HepG2 (cell line): ENCODE results near the gene PEX11G. TPM values are rescaled to one million over a fixed set of nuclear protein-coding genes. Genes with fewer than 3 reads are reported as not detected.

Experiments used
- ARID3A ChIP-seq: IDR thresholded peaks from 2 replicates; pipeline ENCODE4 v1.6.1; 2012; ENCODE audit warnings: low read depth, low read length, improper control_type of control experiment
- ATAD3A ChIP-seq: sonication (generic); formaldehyde crosslinking; IDR thresholded peaks from 2 replicates; pipeline ENCODE4 v1.4.0; 2020; ENCODE audit warnings: missing genetic modification reagents
- EHMT2 ChIP-seq: fragments of 200-600 bp; sonication (generic); IDR thresholded peaks from 2 replicates; pipeline ENCODE4 v1.7.0; 2017; ENCODE audit warnings: antibody characterized with exemption, low read depth, low read length, borderline replicate concordance
- ELK4 ChIP-seq: sonication (generic); formaldehyde crosslinking; IDR thresholded peaks from 2 replicates; pipeline ENCODE4 v1.9.0; 2021; ENCODE audit warnings: missing genetic modification reagents, borderline replicate concordance
- IKZF4 ChIP-seq: sonication (generic); formaldehyde crosslinking; IDR thresholded peaks from 2 replicates; pipeline ENCODE4 v1.5.1; 2020; ENCODE audit warnings: borderline replicate concordance, mild to moderate bottlenecking, low read depth, missing genetic modification reagents; ENCODE audit errors: not compliant biosample characterization
- KLF16 ChIP-seq, 2 experiments: sonication (generic) in 1 of 2; formaldehyde crosslinking in 1 of 2; IDR thresholded peaks; 2 replicates each; pipeline versions ENCODE4 v1.6.1 to v1.8.0; 2016 to 2023; ENCODE audit warnings: missing genetic modification reagents in 2 of 2, missing compliant biosample characterization in 1 of 2
- KLF6 ChIP-seq: IDR thresholded peaks from 2 replicates; pipeline ENCODE4 v1.8.0; 2016; ENCODE audit warnings: missing biosample characterization, missing genetic modification reagents
- MYC ChIP-seq: sonication (generic); formaldehyde crosslinking; IDR thresholded peaks from 2 replicates; pipeline ENCODE4 v1.9.0; 2021; ENCODE audit warnings: missing genetic modification reagents, borderline replicate concordance
- NFKB2 ChIP-seq: sonication (generic); formaldehyde crosslinking; IDR thresholded peaks from 2 replicates; pipeline ENCODE4 v1.4.0; 2020; ENCODE audit warnings: missing genetic modification reagents, borderline replicate concordance
- POGK ChIP-seq: sonication (generic); formaldehyde crosslinking; conservative IDR thresholded peaks from 2 replicates; pipeline ENCODE4 v1.8.0; 2022; ENCODE audit warnings: mild to moderate bottlenecking, moderate library complexity, missing genetic modification reagents
- RFXAP ChIP-seq: sonication (generic); formaldehyde crosslinking; IDR thresholded peaks from 2 replicates; pipeline ENCODE4 v1.4.0; 2020; ENCODE audit warnings: missing genetic modification reagents, borderline replicate concordance
- RXRA ChIP-seq: sonication (generic); formaldehyde crosslinking; IDR thresholded peaks from 2 replicates; pipeline ENCODE4 v1.5.1; 2020; ENCODE audit warnings: missing genetic modification reagents
- SIN3B ChIP-seq: fragments of 150-350 bp; IDR thresholded peaks from 2 replicates; pipeline ENCODE4 v1.6.1; 2014; ENCODE audit warnings: low read length
- SRSF1 ChIP-seq: fragments of 200-400 bp; formaldehyde crosslinking; optimal IDR thresholded peaks from 2 replicates; pipeline ENCODE3; 2017; ENCODE audit warnings: mild to moderate bottlenecking, low read depth, low read length, moderate library complexity
- ZBTB46 ChIP-seq: sonication (generic); formaldehyde crosslinking; IDR thresholded peaks from 2 replicates; pipeline ENCODE4 v1.4.0; 2020; ENCODE audit warnings: mild to moderate bottlenecking, missing genetic modification reagents, borderline replicate concordance
- ZIK1 ChIP-seq: sonication (generic); formaldehyde crosslinking; IDR thresholded peaks from 2 replicates; pipeline ENCODE4 v1.5.0; 2020; ENCODE audit warnings: mild to moderate bottlenecking, low read depth, missing genetic modification reagents, borderline replicate concordance
- ZKSCAN8 ChIP-seq: IDR thresholded peaks from 2 replicates; pipeline ENCODE4 v1.6.1; 2016; ENCODE audit warnings: borderline replicate concordance, missing genetic modification reagents, missing compliant biosample characterization
- ZNF224 ChIP-seq: sonication (generic); formaldehyde crosslinking; IDR thresholded peaks from 2 replicates; pipeline ENCODE4 v1.5.0; 2020; ENCODE audit warnings: mild to moderate bottlenecking, missing genetic modification reagents
- ZNF282 ChIP-seq: fragments of 450-650 bp; IDR thresholded peaks from 2 replicates; pipeline ENCODE4 v1.6.1; 2018; ENCODE audit not compliant: partially characterized antibody
- ZNF343 ChIP-seq: sonication (generic); formaldehyde crosslinking; IDR thresholded peaks from 2 replicates; pipeline ENCODE4 v1.4.0; 2020; ENCODE audit warnings: mild to moderate bottlenecking, missing genetic modification reagents
- ZNF766 ChIP-seq: sonication (generic); formaldehyde crosslinking; IDR thresholded peaks from 2 replicates; pipeline ENCODE4 v1.5.0; 2020; ENCODE audit warnings: missing genetic modification reagents, borderline replicate concordance
- polyA plus RNA-seq, 8 experiments: library from polyadenylated mRNA; depleted of rRNA in 3 of 8; stranded (reverse) in 7 of 8; unstranded in 1 of 8; fragments of >200 nt; fragmentation: Illumina TruSeq in 4 of 8; extraction: Trizol in 4 of 8; gene quantifications; 2 replicates each; pipeline versions ENCODE4 v1.2.1 to v1.2.3, GENCODE V29; 2011 to 2016; ENCODE audit warnings: low read depth in 4 of 8, missing spikeins in 1 of 8, mixed read lengths in 1 of 8; ENCODE audit not compliant: insufficient read depth in 1 of 8
- total RNA-seq, 5 experiments: library from RNA; depleted of rRNA; stranded (reverse); fragments of >200 nt; fragmentation: Illumina TruSeq; extraction: Trizol; gene quantifications; 2 replicates each; pipeline ENCODE4 v1.2.3, GENCODE V29; 2016; ENCODE audit warnings: low read depth in 1 of 5
- TF ChIP-seq, protein P1 (sequence below): sonication (generic); formaldehyde crosslinking; IDR thresholded peaks from 2 replicates; pipeline ENCODE4 v1.5.1; 2020; ENCODE audit warnings: missing genetic modification reagents, mild to moderate bottlenecking, borderline replicate concordance

PEX11G gene
- total and polyA plus RNA-seq, 2 of the 13 experiments (the other 11 are each of a cell fraction or from before 2014, with no cell fraction given), result not detected

GRCh38 chr19:7500811-7501450 lies 12.1 kb upstream of the PEX11G start (continued):
- TF ChIP-seq ZIK1 (CRISPR knock-in tag) (no peak), ZKSCAN8 (CRISPR knock-in tag) (no peak), ATAD3A (CRISPR knock-in tag) (no peak), MYC (CRISPR knock-in tag) (peak; percentile 77), ZNF224 (CRISPR knock-in tag) (no peak), POGK (CRISPR knock-in tag) (peak; percentile 33; the same call in 1 of the 2 replicates), SRSF1 (no peak), ARID3A (no peak), EHMT2 (no peak), SIN3B (no peak), IKZF4 (CRISPR knock-in tag) (peak; percentile 74), NFKB2 (CRISPR knock-in tag) (peak; percentile 94; the same call in 1 of the 2 replicates), KLF6 (CRISPR knock-in tag) (no peak), ZNF282 (no peak), ZNF766 (CRISPR knock-in tag) (peak; percentile 82; the same call in 1 of the 2 replicates), RXRA (no peak), ZBTB46 (no peak), RFXAP (no peak), ZNF343 (CRISPR knock-in tag) (peak; percentile 52; the same call in 1 of the 2 replicates), KLF16 (CRISPR knock-in tag; IDR thresholded peaks at IDR 0.05) (no peak), ELK4 (CRISPR knock-in tag) (no peak)
- TF ChIP-seq, protein P1, sequence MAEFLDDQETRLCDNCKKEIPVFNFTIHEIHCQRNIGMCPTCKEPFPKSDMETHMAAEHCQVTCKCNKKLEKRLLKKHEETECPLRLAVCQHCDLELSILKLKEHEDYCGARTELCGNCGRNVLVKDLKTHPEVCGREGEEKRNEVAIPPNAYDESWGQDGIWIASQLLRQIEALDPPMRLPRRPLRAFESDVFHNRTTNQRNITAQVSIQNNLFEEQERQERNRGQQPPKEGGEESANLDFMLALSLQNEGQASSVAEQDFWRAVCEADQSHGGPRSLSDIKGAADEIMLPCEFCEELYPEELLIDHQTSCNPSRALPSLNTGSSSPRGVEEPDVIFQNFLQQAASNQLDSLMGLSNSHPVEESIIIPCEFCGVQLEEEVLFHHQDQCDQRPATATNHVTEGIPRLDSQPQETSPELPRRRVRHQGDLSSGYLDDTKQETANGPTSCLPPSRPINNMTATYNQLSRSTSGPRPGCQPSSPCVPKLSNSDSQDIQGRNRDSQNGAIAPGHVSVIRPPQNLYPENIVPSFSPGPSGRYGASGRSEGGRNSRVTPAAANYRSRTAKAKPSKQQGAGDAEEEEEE (CRISPR knock-in tag), result no peak
